Measurements from ENCODE around the gene CPNE2.

The CPNE2 gene

DNA sequence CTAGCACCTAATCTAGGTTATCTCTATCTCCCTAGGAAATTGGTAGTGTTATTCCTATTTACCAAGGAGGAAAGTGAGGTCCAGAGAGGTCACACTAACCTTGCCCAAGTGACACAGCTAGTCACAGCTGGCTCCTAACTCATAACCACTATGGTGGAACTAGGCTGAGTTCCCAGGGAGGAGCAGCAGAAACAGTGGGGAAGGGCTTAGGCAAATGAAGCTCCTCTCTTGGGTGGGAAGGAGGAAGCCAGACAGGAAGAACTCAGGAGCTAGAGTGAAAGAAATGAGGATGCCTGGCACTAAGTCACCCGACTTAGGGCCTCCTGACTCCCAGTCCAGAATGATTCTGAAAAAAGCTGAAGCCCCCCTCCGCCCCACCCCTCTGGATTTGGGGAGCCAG is 59.0 kb downstream of the CPNE2 start:
- ATAC-seq (replicated peaks): no peak
- peaks cover 27% of the 10 kb centered on the region for H3K36me3 Mint-ChIP-seq (ENCODE audit: insufficient read depth)
- no peak overlapping the region for H3K27ac Mint-ChIP-seq
- DNase-seq: no peak
- no peaks in the 10 kb centered on the region for H3K27me3 Mint-ChIP-seq
- H3K9me3 Mint-ChIP-seq: no peaks in the 10 kb centered on the region
- peaks cover 7 to 12% of the 10 kb centered on the region in 2 donors for H3K4me1 Mint-ChIP-seq (ENCODE audit: low read depth in 2 of 2)
- H3K4me3 Mint-ChIP-seq: no peak overlapping the region

DNA sequence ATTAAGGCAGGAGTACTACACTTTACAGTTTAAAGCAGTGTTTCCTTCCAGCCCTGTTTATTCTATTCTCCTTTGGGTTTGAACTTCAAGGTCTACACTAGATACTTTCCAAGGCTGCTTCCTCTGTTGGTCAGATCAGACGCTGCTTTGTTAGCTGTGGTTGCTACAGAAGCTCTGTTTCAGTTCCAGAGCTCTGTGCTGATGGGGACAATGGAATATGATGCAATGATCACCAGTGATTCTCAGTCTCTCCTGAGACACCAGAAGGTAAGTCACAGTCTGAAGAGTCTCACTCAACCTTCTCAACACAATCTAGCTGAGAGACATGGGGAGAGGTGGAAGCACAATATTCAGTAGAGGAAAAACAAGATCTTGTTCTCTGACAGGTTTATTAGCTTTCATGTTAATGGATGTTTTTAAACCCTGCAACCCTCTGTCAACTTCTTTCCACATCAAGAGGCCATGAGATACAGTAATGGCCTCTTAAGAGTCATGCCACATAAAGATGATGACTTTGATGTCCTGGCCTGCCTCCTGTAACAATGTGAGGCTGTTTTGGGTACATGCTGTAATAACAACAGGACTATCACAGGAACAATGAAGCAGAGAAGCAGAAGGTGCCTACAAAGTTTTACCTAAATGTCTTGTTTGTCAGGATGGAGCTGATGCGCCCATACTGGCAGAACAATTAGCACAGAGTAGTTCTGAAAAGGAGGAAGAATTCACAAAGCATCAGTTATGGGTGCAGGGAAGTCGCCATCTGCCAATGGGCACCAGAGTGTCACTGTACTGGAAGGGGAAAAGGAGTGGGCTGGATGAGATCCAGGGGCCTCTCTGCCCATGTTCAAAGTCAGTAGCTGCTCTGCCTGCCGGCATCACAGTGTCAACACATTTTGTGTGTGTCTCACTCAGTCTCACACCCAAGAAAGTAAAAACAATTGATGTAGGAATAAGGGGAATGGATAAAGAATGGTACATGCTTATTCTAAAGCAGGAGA is 60.0 kb downstream of the CPNE2 start:
- H3K4me1 Mint-ChIP-seq (ENCODE audit: low read depth in 2 of 2): peaks cover 7 to 12% of the 10 kb centered on the region in 2 donors
- no peak overlapping the region for H3K4me3 Mint-ChIP-seq
- H3K27me3 Mint-ChIP-seq: no peaks in the 10 kb centered on the region
- H3K36me3 Mint-ChIP-seq (ENCODE audit: insufficient read depth): peaks cover 34% of the 10 kb centered on the region
- no peak for DNase-seq
- H3K27ac Mint-ChIP-seq: peak overlapping the region in 1 of 2 donors; percentile 87
- ATAC-seq (replicated peaks): no peak
- no peaks in the 10 kb centered on the region for H3K9me3 Mint-ChIP-seq

DNA sequence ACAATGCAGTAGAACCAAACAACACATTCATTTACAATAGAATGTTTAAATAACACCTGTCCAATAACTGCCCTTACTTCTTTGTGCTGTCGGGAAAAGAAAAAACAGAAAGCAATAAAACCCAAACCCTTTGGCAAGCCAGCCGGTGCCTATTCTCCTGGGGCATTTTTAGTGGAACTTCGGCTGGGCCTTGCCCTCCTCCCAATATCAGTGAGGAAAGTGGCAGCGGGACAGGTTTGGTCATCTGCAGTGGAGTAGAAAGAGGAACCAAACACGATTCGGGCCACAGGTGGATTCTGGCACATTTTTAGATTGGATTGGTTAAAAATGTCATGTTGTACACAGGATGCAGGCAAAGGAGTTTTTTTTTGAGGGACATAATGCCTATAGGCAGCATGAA is 61.5 kb downstream of the CPNE2 start:
- Mint-ChIP-seq H3K27me3 (no peaks in the 10 kb centered on the region), H3K4me3 (no peak overlapping the region), H3K9me3 (no peaks in the 10 kb centered on the region), H3K36me3 (ENCODE audit: insufficient read depth) (peaks cover 37% of the 10 kb centered on the region), H3K4me1 (ENCODE audit: low read depth in 2 of 2) (peaks cover 3 to 8% of the 10 kb centered on the region in 2 donors), H3K27ac (no peak overlapping the region)
- no peak for DNase-seq
- ATAC-seq (replicated peaks): no peak

DNA sequence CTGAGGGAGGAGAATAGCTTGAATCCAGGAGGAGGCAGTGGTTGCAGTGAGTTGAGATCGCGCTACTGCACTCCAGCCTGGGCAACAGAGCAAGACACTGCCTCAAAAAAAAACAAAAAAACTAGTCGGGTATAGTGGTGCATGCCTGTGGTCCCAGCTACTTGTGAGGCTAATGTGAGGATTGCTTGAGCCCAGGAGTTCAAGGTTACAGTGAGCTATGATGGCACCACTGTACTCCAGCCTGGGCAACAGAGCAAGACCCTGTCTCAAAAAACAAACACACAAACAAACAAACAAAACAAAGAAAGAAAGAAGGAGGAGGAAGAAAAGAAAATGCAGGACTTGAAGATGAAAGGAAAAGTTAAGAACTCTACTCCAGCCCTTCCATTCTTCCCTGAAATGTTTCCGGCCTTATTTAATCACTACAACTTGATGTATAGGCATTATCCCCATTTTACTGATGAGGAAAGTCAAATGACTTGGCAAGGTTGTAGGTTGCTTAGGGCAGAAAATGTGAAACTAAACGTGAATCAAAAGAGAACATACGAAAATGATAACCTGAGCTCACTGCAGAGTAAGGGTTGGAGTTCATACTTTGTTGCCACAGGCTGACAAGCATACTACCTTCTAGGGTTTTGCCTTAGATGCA is 63.4 kb downstream of the CPNE2 start:
- no peak for DNase-seq
- ATAC-seq (replicated peaks): no peak
- Mint-ChIP-seq H3K27ac (peak overlapping the region in 1 of 2 donors; percentile 46), H3K4me1 (ENCODE audit: low read depth in 2 of 2) (peaks cover 2 to 8% of the 10 kb centered on the region in 2 donors), H3K9me3 (no peaks in the 10 kb centered on the region), H3K4me3 (no peak overlapping the region), H3K27me3 (no peaks in the 10 kb centered on the region), H3K36me3 (ENCODE audit: insufficient read depth) (peaks cover 53% of the 10 kb centered on the region)

DNA sequence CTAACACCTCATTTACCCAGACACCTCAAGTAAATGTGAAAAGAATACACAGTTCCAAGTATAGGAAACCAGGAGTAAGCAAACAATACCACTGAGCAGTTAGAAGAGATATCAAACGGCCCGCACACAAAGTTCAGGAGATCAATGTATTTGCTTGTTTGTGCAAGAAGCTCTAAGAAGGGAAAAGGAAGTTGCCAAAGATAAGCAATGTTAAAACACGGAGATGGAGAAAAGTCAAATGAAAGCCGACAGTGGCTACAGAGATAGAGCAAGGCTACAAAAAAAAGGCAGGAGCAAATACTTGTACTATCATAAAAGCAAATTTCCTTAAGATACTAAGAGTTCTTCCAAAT is 63.9 kb downstream of the CPNE2 start:
- no peak overlapping the region for H3K27ac Mint-ChIP-seq

DNA sequence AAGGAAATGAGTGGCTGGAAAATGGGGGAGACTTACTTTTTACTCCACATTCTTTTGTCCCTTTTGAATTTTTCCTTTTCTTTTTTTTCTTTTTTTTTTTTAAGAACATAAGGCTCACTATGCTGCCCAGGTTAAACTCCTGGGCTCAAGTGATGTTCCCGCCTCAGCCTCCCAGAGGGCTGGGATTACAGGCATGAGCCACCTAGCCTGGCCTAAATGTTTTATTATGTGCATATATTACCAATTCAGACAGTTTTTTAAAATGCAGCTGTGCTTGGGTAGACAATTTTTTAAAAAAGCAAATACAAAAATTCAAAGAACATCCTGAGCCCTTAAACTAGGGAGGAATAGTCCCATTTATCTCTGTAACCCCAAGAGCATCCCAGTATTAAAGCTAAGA is 65.2 kb downstream of the CPNE2 start:
- H3K4me1 Mint-ChIP-seq (ENCODE audit: low read depth in 2 of 2): peaks cover 2 to 8% of the 10 kb centered on the region in 2 donors
- H3K27ac Mint-ChIP-seq: peak overlapping the region in 1 of 2 donors; percentile 38
- H3K27me3 Mint-ChIP-seq: no peaks in the 10 kb centered on the region
- peaks cover 70% of the 10 kb centered on the region for H3K36me3 Mint-ChIP-seq (ENCODE audit: insufficient read depth)
- no peaks in the 10 kb centered on the region for H3K9me3 Mint-ChIP-seq
- H3K4me3 Mint-ChIP-seq: no peak overlapping the region
- DNase-seq (no peak), ATAC-seq (replicated peaks) (no peak)

More for the DNA sequence above, 63.9 kb downstream of the CPNE2 start:
- ATAC-seq (replicated peaks) (no peak), DNase-seq (no peak)
- Mint-ChIP-seq H3K4me1 (ENCODE audit: low read depth in 2 of 2) (peaks cover 2 to 8% of the 10 kb centered on the region in 2 donors), H3K4me3 (no peak overlapping the region), H3K9me3 (no peaks in the 10 kb centered on the region), H3K36me3 (ENCODE audit: insufficient read depth) (peaks cover 58% of the 10 kb centered on the region), H3K27me3 (no peaks in the 10 kb centered on the region)

DNA sequence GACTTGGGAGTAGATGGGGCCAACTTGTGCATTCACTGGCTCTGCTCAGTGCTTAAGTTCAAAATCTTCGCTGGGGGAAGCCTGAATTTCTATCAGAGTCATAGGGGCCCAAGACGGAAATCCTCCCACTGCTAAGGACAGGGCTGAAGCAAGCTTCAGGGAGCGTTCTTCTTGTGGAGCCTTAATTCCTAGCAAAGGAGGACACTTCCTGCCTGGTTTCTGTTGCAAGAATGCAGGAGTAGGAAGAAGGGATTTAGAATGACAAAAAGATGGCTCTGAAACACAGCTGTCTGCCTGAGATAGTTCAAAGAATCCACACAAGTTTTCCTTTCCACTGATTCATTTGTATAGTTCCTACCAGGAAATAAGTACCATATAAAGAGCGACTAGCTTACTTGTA is 67.1 kb downstream of the CPNE2 start:
- ATAC-seq (replicated peaks) (no peak), DNase-seq (no peak)
- peaks cover 77% of the 10 kb centered on the region for H3K36me3 Mint-ChIP-seq (ENCODE audit: insufficient read depth)
- no peaks in the 10 kb centered on the region for H3K27me3 Mint-ChIP-seq
- H3K27ac Mint-ChIP-seq: peak overlapping the region in 1 of 2 donors; percentile 11
- H3K9me3 Mint-ChIP-seq: no peaks in the 10 kb centered on the region
- H3K4me3 Mint-ChIP-seq: no peak overlapping the region
- peaks cover 0 to 8% of the 10 kb centered on the region in 2 donors for H3K4me1 Mint-ChIP-seq (ENCODE audit: low read depth in 2 of 2)

DNA sequence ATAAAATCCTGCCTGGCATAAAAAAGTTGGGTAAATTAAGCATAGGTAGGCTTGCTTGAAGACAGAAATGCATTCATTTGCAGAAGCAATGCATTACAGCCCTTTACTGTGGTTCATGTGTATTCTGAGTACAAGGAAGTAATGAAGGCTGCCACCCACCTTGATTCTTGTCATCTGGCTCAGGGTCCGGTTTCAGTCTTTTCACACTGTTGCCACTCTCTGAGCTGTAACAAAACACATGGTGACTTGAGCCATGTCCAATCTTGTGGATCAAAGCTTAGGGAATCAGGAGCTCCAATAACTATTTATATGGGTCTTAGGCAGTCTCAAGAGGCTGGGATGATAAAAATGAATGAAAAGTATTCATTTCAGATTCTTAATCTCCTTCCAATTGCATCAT is 71.5 kb downstream of the CPNE2 start:
- DNase-seq (no peak), ATAC-seq (replicated peaks) (no peak)
- Mint-ChIP-seq H3K27ac (no peak overlapping the region), H3K36me3 (ENCODE audit: insufficient read depth) (peaks cover 69% of the 10 kb centered on the region), H3K9me3 (no peaks in the 10 kb centered on the region), H3K4me3 (no peak overlapping the region), H3K27me3 (no peaks in the 10 kb centered on the region), H3K4me1 (ENCODE audit: low read depth in 2 of 2) (no peaks in the 10 kb centered on the region)

DNA sequence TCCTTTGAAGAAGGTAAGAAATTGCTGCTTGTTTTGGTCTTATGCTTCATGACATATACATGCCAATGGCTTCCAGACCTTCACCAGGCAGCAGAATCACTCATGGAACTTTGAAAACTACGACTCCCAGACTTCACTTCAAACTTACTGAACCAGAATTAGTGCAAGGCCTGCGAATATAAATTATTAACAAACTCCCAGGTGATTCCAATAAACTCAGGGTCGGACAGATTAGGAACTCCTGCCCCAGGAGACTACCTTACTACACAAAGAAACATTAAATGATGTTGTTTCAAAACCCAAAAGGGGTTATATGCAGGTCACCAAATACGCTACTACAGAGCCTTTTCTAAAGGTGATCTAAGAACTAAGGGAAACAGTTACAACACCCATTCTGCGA is 73.1 kb downstream of the CPNE2 start:
- Mint-ChIP-seq H3K36me3 (ENCODE audit: insufficient read depth) (peaks cover 68% of the 10 kb centered on the region), H3K4me3 (no peak overlapping the region), H3K4me1 (ENCODE audit: low read depth in 2 of 2) (no peaks in the 10 kb centered on the region), H3K9me3 (no peaks in the 10 kb centered on the region), H3K27ac (no peak overlapping the region), H3K27me3 (no peaks in the 10 kb centered on the region)
- ATAC-seq (replicated peaks): no peak
- no peak for DNase-seq

DNA sequence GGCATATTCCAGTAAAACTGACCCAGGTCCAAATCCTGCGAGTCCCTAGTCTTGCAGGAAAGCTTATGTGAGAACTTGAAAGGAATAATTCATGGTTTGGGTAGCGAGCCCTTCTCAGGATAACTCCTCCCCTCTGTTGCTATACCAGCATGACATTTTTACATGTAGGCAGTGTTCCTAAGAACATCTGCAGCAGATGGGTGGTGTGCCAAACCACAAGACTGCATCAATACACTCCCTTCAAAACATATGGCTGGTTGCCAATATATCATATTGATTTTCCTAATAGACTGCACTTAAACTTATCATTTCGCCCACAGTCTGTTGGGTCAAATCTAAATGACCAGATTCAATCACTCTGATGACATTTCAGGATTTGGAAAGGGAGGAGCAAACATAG is 73.6 kb downstream of the CPNE2 start:
- Mint-ChIP-seq H3K4me3 (no peak overlapping the region), H3K4me1 (ENCODE audit: low read depth in 2 of 2) (no peaks in the 10 kb centered on the region), H3K9me3 (no peaks in the 10 kb centered on the region), H3K36me3 (ENCODE audit: insufficient read depth) (peaks cover 68% of the 10 kb centered on the region), H3K27me3 (no peaks in the 10 kb centered on the region), H3K27ac (no peak overlapping the region)
- ATAC-seq (replicated peaks) (no peak), DNase-seq (no peak)

DNA sequence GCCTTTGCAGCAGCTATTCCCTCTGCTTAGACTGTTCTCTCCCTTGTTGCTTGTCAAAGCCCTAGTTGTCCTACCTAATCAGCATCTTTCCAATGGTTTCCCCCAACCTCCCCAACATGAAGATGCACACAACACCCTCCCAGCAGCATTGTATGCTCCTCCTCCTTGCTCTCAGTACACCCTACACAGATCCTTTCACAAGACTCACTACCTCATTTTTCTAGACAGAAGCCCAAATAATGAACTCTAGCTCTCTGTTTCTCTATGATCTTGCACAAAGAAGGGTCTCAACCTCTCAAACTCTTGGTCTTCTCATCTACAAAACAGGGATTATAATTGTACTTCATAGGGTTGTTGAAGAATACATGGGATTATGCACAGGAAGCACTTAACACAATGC is 74.1 kb downstream of the CPNE2 start:
- H3K27ac Mint-ChIP-seq: peak overlapping the region in 1 of 2 donors; percentile 32
- H3K4me3 Mint-ChIP-seq: no peak overlapping the region
- H3K4me1 Mint-ChIP-seq (ENCODE audit: low read depth in 2 of 2): no peaks in the 10 kb centered on the region
- peaks cover 67% of the 10 kb centered on the region for H3K36me3 Mint-ChIP-seq (ENCODE audit: insufficient read depth)
- H3K27me3 Mint-ChIP-seq: no peaks in the 10 kb centered on the region
- H3K9me3 Mint-ChIP-seq: no peaks in the 10 kb centered on the region
- no peak for ATAC-seq (replicated peaks)
- DNase-seq: no peak

DNA sequence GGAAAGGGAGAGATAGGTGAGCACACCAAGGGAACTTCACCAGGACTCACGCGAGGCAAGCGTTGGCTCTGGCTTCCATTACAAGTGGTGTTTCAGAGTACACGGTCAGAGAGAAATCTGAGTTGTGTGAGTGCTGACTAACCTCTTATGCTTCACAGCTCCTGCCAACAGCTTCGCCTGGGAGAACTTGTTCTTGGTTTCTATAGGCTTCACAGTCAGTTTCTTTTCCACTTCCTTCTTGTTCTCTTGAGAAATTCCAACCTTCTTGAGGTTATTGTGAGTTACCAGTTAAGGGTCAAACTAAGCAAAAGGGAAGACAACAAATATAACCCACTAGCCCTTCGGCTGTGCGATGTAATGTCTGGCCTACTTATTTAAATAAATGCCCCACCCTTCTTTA is 74.6 kb downstream of the CPNE2 start:
- ATAC-seq (replicated peaks): no peak
- Mint-ChIP-seq H3K9me3 (no peaks in the 10 kb centered on the region), H3K36me3 (ENCODE audit: insufficient read depth) (peaks cover 64% of the 10 kb centered on the region), H3K4me3 (no peak overlapping the region), H3K27ac (peak overlapping the region in 1 of 2 donors; percentile 32), H3K4me1 (ENCODE audit: low read depth in 2 of 2) (no peaks in the 10 kb centered on the region), H3K27me3 (no peaks in the 10 kb centered on the region)
- no peak for DNase-seq

DNA sequence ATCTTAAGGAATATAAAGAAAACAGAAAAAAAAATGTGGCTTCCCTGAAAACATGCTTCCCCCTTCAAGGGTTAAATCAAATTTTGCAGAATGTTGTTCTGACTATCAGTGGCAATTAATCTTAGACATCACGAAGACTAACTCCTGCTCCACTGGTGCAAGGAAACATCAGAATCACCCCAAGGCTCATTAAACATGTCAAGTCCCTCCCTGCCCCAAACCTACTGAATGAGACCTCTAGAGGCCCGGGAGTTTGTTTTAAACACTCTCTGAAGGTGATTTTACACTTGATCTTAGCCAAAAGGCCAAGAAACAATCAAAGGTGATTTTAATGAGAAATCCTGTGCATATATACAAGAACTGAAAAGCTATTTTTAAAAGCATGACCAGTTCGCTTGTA is 75.2 kb downstream of the CPNE2 start:
- no peak for ATAC-seq (replicated peaks)
- Mint-ChIP-seq H3K9me3 (no peaks in the 10 kb centered on the region), H3K4me3 (no peak overlapping the region), H3K27ac (peak overlapping the region in 1 of 2 donors; percentile 32), H3K36me3 (ENCODE audit: insufficient read depth) (peaks cover 64% of the 10 kb centered on the region), H3K4me1 (ENCODE audit: low read depth in 2 of 2) (no peaks in the 10 kb centered on the region), H3K27me3 (no peaks in the 10 kb centered on the region)
- no peak for DNase-seq

DNA sequence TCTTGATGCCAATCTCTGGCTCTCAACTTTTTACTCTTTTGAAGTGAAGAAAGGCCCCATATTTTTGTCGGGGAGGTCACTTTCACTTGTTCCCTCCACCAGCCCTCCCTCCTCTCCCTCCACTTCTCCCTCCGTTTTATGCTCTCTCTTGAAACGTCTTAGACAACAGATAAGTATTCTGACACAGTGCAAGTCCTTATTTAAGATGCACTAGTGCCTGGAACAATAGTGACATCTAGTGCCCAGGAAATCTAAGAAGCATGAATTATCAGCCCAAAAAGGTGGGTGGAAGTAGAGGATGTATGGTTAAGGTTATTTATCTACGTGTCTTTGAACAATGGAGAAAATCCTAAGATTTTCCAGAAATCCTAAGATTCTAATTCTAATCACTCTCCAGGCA is 75.6 kb downstream of the CPNE2 start:
- Mint-ChIP-seq H3K27ac (no peak overlapping the region), H3K36me3 (ENCODE audit: insufficient read depth) (peaks cover 60% of the 10 kb centered on the region), H3K9me3 (no peaks in the 10 kb centered on the region), H3K4me1 (ENCODE audit: low read depth in 2 of 2) (no peaks in the 10 kb centered on the region), H3K27me3 (no peaks in the 10 kb centered on the region), H3K4me3 (no peak overlapping the region)
- peak; percentile 89 for ATAC-seq (replicated peaks)
- DNase-seq: peak; percentile 30 to 43 (median 33)

Data from effector memory CD8-positive, alpha-beta T cell (primary cell).